ENCODE results near the gene MAPK8IP3.

MAPK8IP3 gene

GRCh38 chr16:1745900-1746692, 40.1 kb downstream of the MAPK8IP3 start:
- Histone ChIP-seq H3K36me3 (replicated peaks; ENCODE audit: insufficient read depth, low read length) (no peaks in the 10 kb centered on the region), H3K79me2 (ENCODE audit: low read length) (no peaks in the 10 kb centered on the region), H3K9me2 (replicated peaks; ENCODE audit: insufficient read depth, low read length) (no peaks in the 10 kb centered on the region), H3K27ac (ENCODE audit: low read length) (no peak overlapping the region), H3K4me1 (ENCODE audit: low read length) (no peaks in the 10 kb centered on the region), H3K9ac (ENCODE audit: low read length) (no peak overlapping the region), H3K4me2 (ENCODE audit: low read depth, low read length) (no peak overlapping the region), H3F3A (ENCODE audit: insufficient read depth, low read length) (no peaks in the 10 kb centered on the region), H3K9me3 (replicated peaks; ENCODE audit: insufficient read depth, low read length) (no peaks in the 10 kb centered on the region), H4K20me1 (ENCODE audit: insufficient read depth, low read length) (no peaks in the 10 kb centered on the region), H2AFZ (ENCODE audit: low read length) (no peak overlapping the region), H3K27me3 (replicated peaks; ENCODE audit: insufficient read depth, low read length) (no peaks in the 10 kb centered on the region), H3K4me3 (ENCODE audit: low read length) (no peak overlapping the region)
- TF ChIP-seq EZH2 (optimal IDR thresholded peaks at IDR 0.05; ENCODE audit: low read depth, low read length): no peak
- TF ChIP-seq EZH2phosphoT487 (IDR thresholded peaks at IDR 0.05; ENCODE audit: low read length): no peak
- TF ChIP-seq CTCF (IDR thresholded peaks at IDR 0.05; ENCODE audit: low read length): no peak
- no peak for DNase-seq

DNA sequence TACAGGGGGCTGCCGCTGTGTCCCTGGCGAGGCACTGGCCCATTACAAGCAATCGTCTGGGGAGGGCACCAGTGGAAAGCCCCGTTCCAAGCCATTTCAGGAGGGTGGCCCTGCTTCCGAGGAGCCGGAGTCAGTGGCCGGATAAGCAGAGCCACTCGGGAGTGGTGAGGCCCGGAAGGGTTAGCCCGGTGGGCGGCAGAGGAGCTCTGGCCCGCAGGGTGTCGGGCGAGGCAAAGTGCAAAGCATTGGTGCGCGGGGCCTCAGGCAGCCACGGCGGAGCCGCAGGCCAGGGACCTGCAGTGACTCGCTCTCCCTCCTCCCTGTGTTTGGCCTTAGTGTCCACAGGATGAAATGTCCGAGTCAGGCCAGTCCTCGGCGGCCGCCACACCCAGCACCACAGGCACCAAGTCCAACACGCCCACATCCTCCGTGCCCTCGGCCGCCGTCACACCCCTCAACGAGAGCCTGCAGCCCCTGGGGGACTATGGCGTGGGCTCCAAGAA, 40.7 kb downstream of the MAPK8IP3 start:
- Histone ChIP-seq H3K9me2 (replicated peaks; ENCODE audit: insufficient read depth, low read length) (no peaks in the 10 kb centered on the region), H3K27ac (ENCODE audit: low read length) (no peak overlapping the region), H3K27me3 (replicated peaks; ENCODE audit: insufficient read depth, low read length) (no peaks in the 10 kb centered on the region), H3F3A (ENCODE audit: insufficient read depth, low read length) (no peaks in the 10 kb centered on the region), H3K9me3 (replicated peaks; ENCODE audit: insufficient read depth, low read length) (no peaks in the 10 kb centered on the region), H3K4me1 (ENCODE audit: low read length) (no peaks in the 10 kb centered on the region), H3K4me2 (ENCODE audit: low read depth, low read length) (no peak overlapping the region), H4K20me1 (ENCODE audit: insufficient read depth, low read length) (no peaks in the 10 kb centered on the region), H2AFZ (ENCODE audit: low read length) (no peak overlapping the region), H3K79me2 (ENCODE audit: low read length) (no peaks in the 10 kb centered on the region), H3K9ac (ENCODE audit: low read length) (no peak overlapping the region), H3K36me3 (replicated peaks; ENCODE audit: insufficient read depth, low read length) (no peaks in the 10 kb centered on the region), H3K4me3 (ENCODE audit: low read length) (no peak overlapping the region)
- TF ChIP-seq EZH2phosphoT487 (IDR thresholded peaks at IDR 0.05; ENCODE audit: low read length): no peak
- no peak for TF ChIP-seq EZH2 (optimal IDR thresholded peaks at IDR 0.05; ENCODE audit: low read depth, low read length)
- no peak for TF ChIP-seq CTCF (IDR thresholded peaks at IDR 0.05; ENCODE audit: low read length)
- no peak for DNase-seq

- no peak for TF ChIP-seq EZH2phosphoT487 (IDR thresholded peaks at IDR 0.05; ENCODE audit: low read length)
- TF ChIP-seq EZH2 (optimal IDR thresholded peaks at IDR 0.05; ENCODE audit: low read depth, low read length): no peak
- TF ChIP-seq CTCF (IDR thresholded peaks at IDR 0.05; ENCODE audit: low read length): no peak
- no peak overlapping the region for H2AFZ ChIP-seq (ENCODE audit: low read length)
- H3K9me3 ChIP-seq (replicated peaks; ENCODE audit: insufficient read depth, low read length): no peaks in the 10 kb centered on the region
- H3K27me3 ChIP-seq (replicated peaks; ENCODE audit: insufficient read depth, low read length): no peaks in the 10 kb centered on the region
- H3K36me3 ChIP-seq (replicated peaks; ENCODE audit: insufficient read depth, low read length): no peaks in the 10 kb centered on the region
- no peak overlapping the region for H3K4me2 ChIP-seq (ENCODE audit: low read depth, low read length)
- H3K9ac ChIP-seq (ENCODE audit: low read length): no peak overlapping the region
- DNase-seq: no peak
- no peak overlapping the region for H3K4me3 ChIP-seq (ENCODE audit: low read length)
- H3K79me2 ChIP-seq (ENCODE audit: low read length): no peaks in the 10 kb centered on the region
- no peak overlapping the region for H3K27ac ChIP-seq (ENCODE audit: low read length)
- no peaks in the 10 kb centered on the region for H3K9me2 ChIP-seq (replicated peaks; ENCODE audit: insufficient read depth, low read length)
- no peaks in the 10 kb centered on the region for H4K20me1 ChIP-seq (ENCODE audit: insufficient read depth, low read length)
- no peaks in the 10 kb centered on the region for H3F3A ChIP-seq (ENCODE audit: insufficient read depth, low read length)
- H3K4me1 ChIP-seq (ENCODE audit: low read length): no peaks in the 10 kb centered on the region
These were observed 41.9 kb downstream of the MAPK8IP3 start for GRCh38 chr16:1747934-1748333.
